ENCODE data around the gene ARL4D. TPM values are rescaled to one million over a fixed set of nuclear protein-coding genes. Genes with fewer than 3 reads are reported as not detected.

ARL4D gene
- total RNA-seq, 1 experiment from 2014 or later, result 11.5 TPM

DNA sequence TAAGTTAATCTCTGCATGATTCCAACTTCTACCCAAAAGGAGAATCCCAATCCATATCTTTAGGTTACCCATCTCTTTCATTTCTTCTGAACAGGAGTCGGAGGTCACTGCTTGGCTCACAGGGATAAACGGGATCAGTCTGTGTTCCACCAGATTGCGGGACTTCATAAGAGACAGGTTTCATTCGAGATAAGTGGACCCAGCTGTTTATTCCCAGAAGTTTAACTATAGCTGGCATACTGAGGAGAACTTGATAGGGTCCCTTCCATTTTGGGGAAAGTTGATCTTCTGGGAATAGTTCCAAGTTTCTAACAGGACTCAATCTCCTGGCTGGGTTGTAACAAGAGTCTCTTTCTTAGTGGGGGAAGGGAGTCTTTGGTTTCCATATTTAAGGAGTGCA is 45.4 kb upstream of the ARL4D start:
- Histone ChIP-seq H3K9me3 (ENCODE audit: control insufficient read depth in 1 of 2, insufficient read depth in 1 of 2, low read depth in 1 of 2, low read length in 2 of 2) (peaks cover 10 to 11% of the 10 kb centered on the region in 2 experiments; a peak in 3 of 4 replicates), H2AFZ (ENCODE audit: low read depth, low read length, poor library complexity, severe bottlenecking) (no peak overlapping the region), H3K4me3 (replicated peaks in 1 of 2; ENCODE audit: low read depth in 1 of 2, low read length in 2 of 2) (no peak overlapping the region), H3K9ac (ENCODE audit: low read length) (no peak overlapping the region), H3K79me2 (ENCODE audit: insufficient read depth, low read length) (no peaks in the 10 kb centered on the region), H3K9me2 (ENCODE audit: insufficient read depth) (no peaks in the 10 kb centered on the region), H3K36me3 (ENCODE audit: control insufficient read depth in 1 of 2, insufficient read depth in 2 of 2, low read length in 2 of 2) (peaks cover 0 to 2% of the 10 kb centered on the region in 2 experiments; a peak in 1 of 4 replicates), H3K27ac (ENCODE audit: low read depth, low read length) (no peak overlapping the region), H3K4me1 (ENCODE audit: control insufficient read depth in 1 of 2, insufficient read depth in 2 of 2, low read length in 2 of 2) (no peaks in the 10 kb centered on the region), H3K4me2 (ENCODE audit: low read length) (no peak overlapping the region), H4K20me1 (ENCODE audit: insufficient read depth) (no peaks in the 10 kb centered on the region), H3K27me3 (ENCODE audit: insufficient read depth, low read length) (no peaks in the 10 kb centered on the region)
- TF ChIP-seq SRF (IDR thresholded peaks at IDR 0.05; ENCODE audit: low read depth), result no peak
- no peak for TF ChIP-seq YY1 (IDR thresholded peaks at IDR 0.05; ENCODE audit: extremely low read depth, insufficient replicate concordance, low read depth, low read length)
- no peak for TF ChIP-seq CEBPB (IDR thresholded peaks at IDR 0.05; ENCODE audit: low read depth)
- TF ChIP-seq FOSL1 (IDR thresholded peaks at IDR 0.05; ENCODE audit: low read depth), result no peak
- TF ChIP-seq POLR2AphosphoS5 (IDR thresholded peaks at IDR 0.05; ENCODE audit: low read depth, low read length), result no peak
- TF ChIP-seq ELF1 (IDR thresholded peaks at IDR 0.05; ENCODE audit: borderline replicate concordance, low read depth), result no peak
- no peak for TF ChIP-seq JUND (IDR thresholded peaks at IDR 0.05)
- TF ChIP-seq CTCF (IDR thresholded peaks at IDR 0.05 in 2 of 3, conservative IDR thresholded peaks at IDR 0.05 in 1 of 3; ENCODE audit: borderline replicate concordance in 1 of 3, insufficient read depth in 1 of 3, low read depth in 2 of 3, low read length in 2 of 3), result no peak
- no peak for TF ChIP-seq EZH2phosphoT487 (IDR thresholded peaks at IDR 0.05; ENCODE audit: borderline replicate concordance)
- ChIA-PET CTCF (no interaction called here), POLR2A (interaction anchor here (1.0 to 1.6 kb wide), 2 partner anchors 14 kb away, joined by 3 to 8 read pairs; no protein-coding TSS in a partner anchor), RAD21 (ENCODE audit: low non-redundant PET in 1 of 2, low total read pairs in 2 of 2, uncharacterized antibody in 2 of 2, unreplicated experiment in 2 of 2) (no interaction called here)
- no peak for DNase-seq (ENCODE audit: low read depth, low spot score)
- intact Hi-C loops (cut with micrococcal nuclease), result no loop called here
- no TSS peak for BruUV-seq (replicated peaks)
- ATAC-seq, result no peak

Data from HCT116 (cell line).